ENCODE data around the gene GRID1.
"Not testable (repeated sequence)": the region's sequence is repeated elsewhere in the genome, so short reads cannot be mapped to it uniquely, and the experiment has no call there.

The GRID1 gene

GRCh38 chr10:85950921-85951320 lies 415.7 kb downstream of the GRID1 start:
- DNase-seq: no peak

- no peak for DNase-seq
Observed at GRCh38 chr10:85946713-85947326, 419.8 kb downstream of the GRID1 start.

GRCh38 chr10:85936161-85936560 lies 430.4 kb downstream of the GRID1 start:
- no peak for DNase-seq

- no peak for DNase-seq
Observed at GRCh38 chr10:85934586-85934985, 432.0 kb downstream of the GRID1 start.

- not testable (repeated sequence) for DNase-seq
Observed at GRCh38 chr10:85929993-85930392, 436.6 kb downstream of the GRID1 start.

GRCh38 chr10:85927952-85928665 lies 438.5 kb downstream of the GRID1 start:
- no peak for DNase-seq

DNA sequence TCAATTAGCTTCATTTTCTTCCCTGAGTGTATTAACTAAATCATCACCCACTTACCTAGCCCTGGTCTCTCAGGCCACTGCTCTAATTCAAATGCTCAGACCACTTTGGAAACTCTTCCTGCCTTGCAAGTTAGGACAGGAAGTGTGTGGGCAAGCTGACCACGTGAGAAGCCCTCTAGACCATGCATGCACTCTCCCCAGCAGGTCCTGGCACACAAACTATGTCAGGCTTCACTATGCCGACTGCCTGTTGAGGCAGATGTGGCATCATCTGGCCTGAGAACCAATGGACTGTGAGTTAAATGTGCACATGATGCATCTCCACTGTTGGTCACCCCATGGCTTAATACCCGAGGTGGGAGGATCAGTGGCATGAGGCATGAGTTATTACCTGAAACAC lies 439.6 kb downstream of the GRID1 start:
- DNase-seq: no peak

GRCh38 chr10:85926136-85926535 lies 440.5 kb downstream of the GRID1 start:
- DNase-seq: no peak

DNA sequence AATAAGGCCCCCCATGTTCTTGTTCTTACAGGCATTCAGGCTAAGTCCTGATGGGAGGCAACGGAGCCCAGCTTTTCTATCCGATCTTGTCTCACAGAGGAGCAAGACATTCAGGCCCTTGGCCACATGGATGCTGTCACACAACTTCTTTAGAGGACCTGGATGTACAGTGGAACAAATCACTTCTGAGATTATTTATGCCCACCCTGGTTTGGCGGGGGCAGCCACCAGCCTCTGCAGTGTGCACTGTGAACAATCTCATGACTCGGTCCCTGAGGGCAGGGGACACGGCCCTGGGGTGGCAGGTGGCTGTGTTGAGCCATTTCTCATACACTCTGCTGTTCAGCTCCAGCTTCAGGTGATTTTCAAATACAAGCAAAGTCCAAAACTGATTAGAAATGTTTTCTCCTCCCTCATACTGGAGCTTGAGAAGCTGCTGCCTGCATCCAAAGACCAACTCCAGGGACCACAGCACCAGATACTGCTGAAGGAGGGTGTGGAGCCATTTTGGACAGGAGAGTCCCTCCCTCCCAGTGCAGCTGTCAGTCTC lies 441.3 kb downstream of the GRID1 start:
- DNase-seq: no peak

DNA sequence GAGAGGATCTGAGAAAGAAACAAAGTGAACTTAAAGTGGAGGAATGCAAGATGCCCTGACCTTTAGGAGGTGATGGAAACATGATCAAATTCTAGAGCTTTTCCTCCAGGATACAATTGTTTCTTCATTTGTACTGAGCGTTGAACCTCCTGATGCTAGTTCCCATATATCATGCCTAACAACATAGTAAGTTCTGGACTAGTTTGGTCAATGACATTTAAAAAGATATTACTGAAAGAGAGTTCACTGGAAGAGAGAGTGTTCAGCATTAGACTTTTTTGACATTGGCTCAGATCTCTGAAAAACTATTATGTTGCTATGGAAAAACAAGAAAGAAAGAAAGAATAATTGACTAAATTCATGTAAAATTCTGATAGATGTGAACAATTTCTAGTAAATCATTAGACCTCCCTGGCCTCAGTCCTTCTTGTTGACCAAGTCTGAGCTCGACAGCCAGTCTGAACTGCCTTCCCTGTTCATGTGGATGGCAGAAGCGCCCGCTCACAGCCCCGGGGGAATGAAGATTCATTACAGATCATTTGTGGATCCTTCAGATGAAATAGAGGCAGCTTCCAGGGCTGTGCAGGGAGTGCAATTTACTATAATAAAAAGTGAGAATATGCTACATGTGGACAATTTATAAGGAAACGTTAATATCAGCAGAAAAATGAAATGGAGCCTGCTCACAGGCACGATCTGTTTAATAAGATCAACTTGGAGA lies 442.1 kb downstream of the GRID1 start:
- DNase-seq: no peak

DNA sequence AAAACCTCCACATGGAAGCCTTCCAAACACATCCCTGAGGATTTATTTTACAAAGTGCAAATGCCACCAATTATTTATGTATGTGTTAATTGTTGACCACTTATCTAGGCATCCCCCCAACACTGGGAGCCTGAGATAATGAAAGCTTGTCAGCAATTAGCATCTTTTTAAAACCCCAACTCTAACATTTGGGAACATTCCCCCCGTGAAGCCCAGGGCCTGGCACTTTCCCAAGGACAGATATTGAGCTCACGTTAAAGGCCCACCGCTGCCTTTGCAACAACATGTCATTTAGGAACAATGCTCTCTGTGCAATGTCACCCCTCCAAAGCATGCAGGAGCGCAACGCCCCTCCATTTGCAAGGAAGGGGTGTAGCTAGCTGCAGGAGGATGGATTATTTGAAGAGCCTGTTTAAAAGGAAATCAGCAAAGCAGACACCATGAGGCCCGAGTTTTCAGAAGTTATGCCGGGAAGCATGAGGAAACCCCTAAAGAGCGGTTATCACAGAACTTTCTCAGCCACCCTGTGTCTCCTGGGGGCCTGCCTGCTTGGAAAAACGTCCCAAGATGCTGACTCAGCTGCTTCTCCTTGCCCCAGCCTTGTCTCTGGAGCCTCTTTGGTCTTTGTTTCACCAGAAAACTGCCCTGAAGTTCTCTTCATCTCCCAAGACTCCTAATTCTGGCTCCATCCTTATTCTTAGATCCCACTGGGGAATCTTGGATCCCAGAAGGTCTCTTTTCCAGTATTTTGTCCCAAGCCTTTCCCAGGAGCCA lies 444.1 kb downstream of the GRID1 start:
- no peak for DNase-seq

DNA sequence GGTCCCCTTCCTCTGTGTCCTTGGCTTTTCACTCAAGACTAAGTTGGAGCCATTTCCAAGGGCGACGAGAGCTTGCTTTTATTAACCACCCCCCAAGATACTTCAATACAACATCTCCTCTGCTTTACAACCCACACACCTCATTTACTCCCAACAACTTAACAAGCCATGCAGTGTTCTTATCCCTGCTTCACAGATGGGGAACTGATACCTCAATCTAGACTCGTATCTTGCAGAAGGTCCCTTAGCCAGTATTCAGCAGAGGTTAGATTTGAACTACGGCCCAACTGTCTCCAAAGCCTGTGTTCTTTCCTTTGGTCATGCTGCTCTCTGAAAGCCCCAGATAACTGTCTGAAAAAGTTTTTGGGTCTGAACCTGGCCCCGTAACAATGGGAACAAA lies 444.8 kb downstream of the GRID1 start:
- no peak for DNase-seq

DNA sequence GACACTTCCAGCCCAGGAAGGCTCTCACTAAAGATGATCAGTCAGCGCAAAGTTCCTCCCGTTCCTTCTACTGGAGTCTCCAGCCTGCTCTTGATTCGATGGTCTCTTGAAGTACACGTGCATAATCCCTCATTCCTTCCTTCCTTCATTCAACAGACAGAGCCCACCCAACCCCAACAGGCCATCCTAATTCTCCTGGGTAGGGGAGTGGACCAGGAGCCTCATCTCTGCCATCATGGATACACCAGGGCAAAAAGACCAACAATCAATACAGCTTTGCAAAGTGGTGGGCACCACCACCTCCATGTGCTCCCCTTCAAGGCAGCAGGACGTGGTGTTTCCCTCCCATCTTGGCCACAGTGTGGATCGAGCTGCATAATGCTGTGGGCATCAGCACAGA lies 446.3 kb downstream of the GRID1 start:
- no peak for DNase-seq

DNA sequence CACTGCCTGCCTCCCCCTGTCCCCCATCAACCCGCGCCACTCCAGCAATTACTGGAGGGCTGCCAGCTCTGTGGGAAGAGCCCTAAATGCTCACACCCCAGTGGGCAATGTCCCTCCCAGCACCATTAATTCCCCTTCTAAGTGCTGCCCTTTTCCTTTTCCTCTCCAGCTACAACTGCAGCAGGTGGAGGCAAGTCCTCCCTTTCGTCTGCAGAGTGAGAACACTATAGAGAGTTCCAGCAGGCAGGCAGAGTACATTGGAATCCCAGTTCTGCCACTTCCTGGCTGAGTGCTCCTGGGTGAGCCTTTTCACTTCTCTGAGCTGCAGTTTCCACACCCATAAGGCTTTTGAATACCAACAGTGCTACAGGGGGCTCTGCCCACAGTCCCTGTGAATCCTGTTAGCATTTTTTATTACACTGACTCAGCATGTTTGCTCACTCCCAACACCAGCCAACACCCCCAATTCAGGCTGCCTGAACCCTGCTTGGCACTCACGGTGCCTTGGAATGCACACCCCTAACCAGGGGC lies 447.0 kb downstream of the GRID1 start:
- DNase-seq: no peak

DNA sequence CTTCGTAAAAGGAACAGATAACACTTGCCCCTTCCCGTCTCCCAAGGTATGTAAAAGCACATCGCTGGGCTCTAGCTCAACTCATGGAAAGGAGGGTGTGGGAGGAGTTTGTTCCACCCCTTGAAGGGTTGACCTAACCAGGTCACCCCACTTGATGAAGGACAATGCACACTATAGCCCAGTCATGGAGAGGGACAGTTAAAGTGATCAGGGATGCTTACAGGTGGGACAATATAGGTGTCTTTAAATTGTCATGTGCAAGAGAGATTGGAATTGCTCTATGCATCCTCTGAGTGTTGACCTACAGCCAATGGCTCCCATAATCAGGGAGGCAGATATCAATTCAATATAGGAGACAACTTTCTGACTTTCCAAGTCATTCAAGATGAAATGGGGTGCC lies 448.2 kb downstream of the GRID1 start:
- no peak for DNase-seq

DNA sequence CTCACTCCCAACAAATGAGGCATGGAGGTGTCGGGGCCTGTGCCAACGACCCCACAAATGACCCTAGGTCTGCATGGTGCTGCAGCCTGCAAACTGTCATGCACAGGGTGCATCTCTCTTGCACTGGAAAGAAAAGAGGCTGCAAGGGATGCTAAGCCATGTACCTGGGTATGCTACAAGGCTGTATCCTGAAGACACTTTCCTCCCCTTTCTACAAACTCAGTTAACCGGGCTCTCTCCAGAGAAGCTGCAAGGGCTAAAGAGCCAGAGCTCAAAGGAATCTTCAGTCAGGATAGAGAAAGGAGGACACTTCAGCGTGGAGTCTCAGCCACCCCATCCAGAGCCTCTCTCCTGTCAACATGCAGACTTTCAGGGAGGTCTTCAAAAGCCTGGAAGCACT lies 449.0 kb downstream of the GRID1 start:
- DNase-seq: no peak

DNA sequence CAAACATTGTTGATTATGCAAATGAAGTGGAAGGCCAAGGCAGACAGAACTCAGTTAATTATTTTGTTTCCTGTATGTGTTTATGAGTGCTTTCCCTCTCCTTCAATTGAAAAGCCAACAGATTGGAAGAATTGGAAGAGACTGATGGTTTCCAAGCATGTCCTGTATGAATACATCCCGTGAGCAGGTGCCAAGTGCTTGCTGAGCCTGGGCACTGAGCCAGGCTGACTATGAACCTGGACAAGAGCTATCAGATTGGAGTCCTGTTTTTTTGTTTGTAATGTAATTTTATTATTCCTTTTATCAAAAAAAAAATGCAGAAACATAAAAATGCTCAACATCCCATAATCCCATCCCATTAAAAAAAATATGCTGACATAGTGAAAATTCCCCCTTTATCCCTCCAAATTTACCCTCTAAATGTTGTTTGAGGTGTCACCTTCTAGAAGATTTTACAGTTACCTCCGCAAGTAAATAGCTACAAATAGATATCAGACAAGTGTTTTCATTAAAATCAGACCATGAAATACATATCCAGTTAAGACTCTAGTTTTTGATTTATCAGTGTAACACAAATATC lies 449.5 kb downstream of the GRID1 start:
- no peak for DNase-seq

DNA sequence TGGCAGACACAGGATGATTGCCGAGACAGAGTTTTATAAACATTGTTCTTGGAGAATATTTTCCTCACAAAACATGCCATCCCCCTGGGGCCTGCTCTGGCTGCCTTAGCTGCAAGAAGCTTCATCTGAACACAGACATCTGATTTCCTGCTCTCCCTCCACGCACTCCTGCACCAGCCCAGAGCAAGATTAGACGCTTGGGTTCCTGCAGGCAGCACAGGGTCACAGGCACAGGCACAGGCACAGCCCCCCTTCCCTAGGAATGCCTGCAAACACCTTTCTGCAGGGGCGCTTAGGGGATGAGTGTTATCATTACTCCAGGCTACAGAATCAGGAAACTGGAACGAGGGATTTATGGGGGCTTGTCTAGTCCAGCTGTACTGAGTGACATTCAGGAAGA lies 450.3 kb downstream of the GRID1 start:
- DNase-seq: no peak

GRCh38 chr10:85915245-85915846 lies 451.2 kb downstream of the GRID1 start:
- no peak for DNase-seq

DNA sequence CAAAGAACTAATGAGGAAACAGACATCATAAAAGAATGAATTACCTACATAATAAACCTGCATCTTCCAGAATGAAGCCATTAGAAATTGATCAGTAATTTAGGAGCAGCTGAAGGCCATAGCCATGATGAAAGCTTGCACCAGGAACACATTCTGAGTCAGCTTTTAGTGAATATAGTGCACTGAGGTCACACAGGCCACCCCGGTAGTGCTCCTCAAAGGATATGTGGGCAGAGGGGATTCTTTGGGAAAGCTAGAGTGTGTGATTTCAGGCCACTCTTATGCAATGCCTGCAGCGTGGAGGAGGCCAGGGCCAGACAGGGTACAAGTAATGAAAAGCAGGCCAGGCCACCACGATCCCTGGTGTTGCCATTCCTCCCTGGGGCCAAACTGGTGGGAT lies 451.9 kb downstream of the GRID1 start:
- no peak for DNase-seq

- no peak for DNase-seq
Observed at GRCh38 chr10:85908462-85908861, 458.1 kb downstream of the GRID1 start.

DNA sequence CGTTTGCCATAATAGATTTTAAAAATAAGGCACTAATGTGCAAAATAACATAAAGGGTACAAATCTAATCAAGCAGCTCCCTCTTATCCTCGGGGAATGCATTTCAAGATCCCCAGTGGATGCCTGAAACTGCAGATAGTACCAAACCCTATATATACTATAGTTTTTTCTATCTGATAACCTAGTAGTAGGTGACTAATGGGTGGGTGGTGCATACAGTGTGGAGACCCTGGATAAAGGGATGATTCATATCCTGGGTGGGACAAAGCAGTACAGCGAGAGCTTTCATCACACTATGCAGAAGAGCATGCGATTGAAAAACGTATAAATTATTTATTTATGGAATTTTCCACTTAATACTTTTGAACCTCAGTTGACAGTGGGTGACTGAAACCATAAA lies 464.5 kb downstream of the GRID1 start:
- no peak for DNase-seq

Data from stimulated activated CD8-positive, alpha-beta memory T cell treated with anti-CD3 and anti-CD28 coated beads, Interleukin-4, amount 100 ng/mL, for 48 hours (primary cell).